ENCODE data around the gene PPM1N. TPM values are rescaled to one million over a fixed set of nuclear protein-coding genes. Genes with fewer than 3 reads are reported as not detected.

PPM1N gene
- total RNA-seq, 6 experiments from 2014 or later = 0.80 to 1.3 (median 1.1) TPM

DNA sequence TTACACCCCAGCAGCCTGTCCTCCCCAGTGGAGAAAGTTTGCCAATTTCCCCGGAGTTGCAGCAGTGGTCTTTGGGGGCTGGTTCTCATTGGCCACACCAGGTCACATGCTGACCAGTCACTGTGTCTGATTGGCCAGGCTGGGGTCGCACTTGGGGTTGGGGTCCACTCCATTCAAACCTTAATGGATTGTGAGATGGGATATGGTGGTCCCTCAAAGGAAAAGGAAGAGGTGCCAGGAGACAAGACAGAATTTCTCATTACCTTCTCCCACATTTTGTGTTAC lies 3.4 kb downstream of the PPM1N start:
- H3K4me1 Mint-ChIP-seq (ENCODE audit: low read depth) = peaks cover 44% of the 10 kb centered on the region
- no peaks in the 10 kb centered on the region for H3K36me3 Mint-ChIP-seq (ENCODE audit: low read depth)
- no peak for TF ChIP-seq CTCF (IDR thresholded peaks at IDR 0.05)
- DNase-seq = no peak
- no peak overlapping the region for H3K27ac Mint-ChIP-seq
- H3K4me3 Mint-ChIP-seq = no peak overlapping the region
- H3K27me3 Mint-ChIP-seq (ENCODE audit: insufficient read depth) = peaks cover 9% of the 10 kb centered on the region
- no peaks in the 10 kb centered on the region for H3K9me3 Mint-ChIP-seq

- Mint-ChIP-seq H3K36me3 (ENCODE audit: low read depth) (no peaks in the 10 kb centered on the region), H3K4me3 (no peak overlapping the region), H3K27ac (no peak overlapping the region), H3K27me3 (ENCODE audit: insufficient read depth) (peaks cover 9% of the 10 kb centered on the region), H3K4me1 (ENCODE audit: low read depth) (peaks cover 41% of the 10 kb centered on the region), H3K9me3 (no peaks in the 10 kb centered on the region)
- DNase-seq = no peak
- no peak for TF ChIP-seq CTCF (IDR thresholded peaks at IDR 0.05)
Observed at GRCh38 chr19:45502111-45502510, 3.9 kb downstream of the PPM1N start.

- TF ChIP-seq CTCF (IDR thresholded peaks at IDR 0.05) = no peak
- H3K36me3 Mint-ChIP-seq (ENCODE audit: low read depth) = peaks cover 1% of the 10 kb centered on the region
- peaks cover 30% of the 10 kb centered on the region for H3K4me1 Mint-ChIP-seq (ENCODE audit: low read depth)
- H3K27me3 Mint-ChIP-seq (ENCODE audit: insufficient read depth) = peaks cover 3% of the 10 kb centered on the region
- no peak overlapping the region for H3K4me3 Mint-ChIP-seq
- H3K9me3 Mint-ChIP-seq = no peaks in the 10 kb centered on the region
- no peak for DNase-seq
- no peak overlapping the region for H3K27ac Mint-ChIP-seq
Observed at GRCh38 chr19:45503909-45504308, 5.7 kb downstream of the PPM1N start.

- Mint-ChIP-seq H3K4me1 (ENCODE audit: low read depth) (peaks cover 34% of the 10 kb centered on the region), H3K36me3 (ENCODE audit: low read depth) (peaks cover 11% of the 10 kb centered on the region), H3K9me3 (no peaks in the 10 kb centered on the region), H3K27ac (peak overlapping the region; percentile 89), H3K4me3 (peak overlapping the region; percentile 82), H3K27me3 (ENCODE audit: insufficient read depth) (no peaks in the 10 kb centered on the region; the same call in 1 of the 2 replicates)
- peak; percentile 43 for DNase-seq
- no peak for TF ChIP-seq CTCF (IDR thresholded peaks at IDR 0.05)
Observed at GRCh38 chr19:45505151-45505995, 7.1 kb downstream of the PPM1N start.

GRCh38 chr19:45505996-45506245 lies 7.7 kb downstream of the PPM1N start:
- H3K27ac Mint-ChIP-seq = peak overlapping the region; percentile 89
- TF ChIP-seq CTCF (IDR thresholded peaks at IDR 0.05) = no peak
- H3K36me3 Mint-ChIP-seq (ENCODE audit: low read depth) = peaks cover 13% of the 10 kb centered on the region
- H3K4me3 Mint-ChIP-seq = peak overlapping the region; percentile 82
- H3K4me1 Mint-ChIP-seq (ENCODE audit: low read depth) = peaks cover 35% of the 10 kb centered on the region
- H3K27me3 Mint-ChIP-seq (ENCODE audit: insufficient read depth) = no peaks in the 10 kb centered on the region; the same call in 1 of the 2 replicates
- DNase-seq = no peak
- H3K9me3 Mint-ChIP-seq = no peaks in the 10 kb centered on the region
